Measurements from ENCODE around the gene IMMP2L.

The IMMP2L gene

GRCh38 chr7:111076205-111076604, 486.1 kb downstream of the IMMP2L start:
- no peak for TF ChIP-seq POLR2AphosphoS5 (IDR thresholded peaks at IDR 0.05; ENCODE audit: low read depth, low read length)
- TF ChIP-seq FOXP2 (optimal IDR thresholded peaks at IDR 0.05; ENCODE audit: borderline replicate concordance, extremely low read depth, extremely low read length, insufficient read depth), result no peak

GRCh38 chr7:111075498-111075897, 486.8 kb downstream of the IMMP2L start:
- TF ChIP-seq SIN3A (IDR thresholded peaks at IDR 0.05; ENCODE audit: borderline replicate concordance, insufficient read depth, low read length), result no peak
- TF ChIP-seq POLR2AphosphoS5 (IDR thresholded peaks at IDR 0.05; ENCODE audit: low read depth, low read length), result no peak
- no peak for TF ChIP-seq TAF1 (IDR thresholded peaks at IDR 0.05; ENCODE audit: borderline replicate concordance, insufficient read depth, low read length)
- TF ChIP-seq, protein P1, sequence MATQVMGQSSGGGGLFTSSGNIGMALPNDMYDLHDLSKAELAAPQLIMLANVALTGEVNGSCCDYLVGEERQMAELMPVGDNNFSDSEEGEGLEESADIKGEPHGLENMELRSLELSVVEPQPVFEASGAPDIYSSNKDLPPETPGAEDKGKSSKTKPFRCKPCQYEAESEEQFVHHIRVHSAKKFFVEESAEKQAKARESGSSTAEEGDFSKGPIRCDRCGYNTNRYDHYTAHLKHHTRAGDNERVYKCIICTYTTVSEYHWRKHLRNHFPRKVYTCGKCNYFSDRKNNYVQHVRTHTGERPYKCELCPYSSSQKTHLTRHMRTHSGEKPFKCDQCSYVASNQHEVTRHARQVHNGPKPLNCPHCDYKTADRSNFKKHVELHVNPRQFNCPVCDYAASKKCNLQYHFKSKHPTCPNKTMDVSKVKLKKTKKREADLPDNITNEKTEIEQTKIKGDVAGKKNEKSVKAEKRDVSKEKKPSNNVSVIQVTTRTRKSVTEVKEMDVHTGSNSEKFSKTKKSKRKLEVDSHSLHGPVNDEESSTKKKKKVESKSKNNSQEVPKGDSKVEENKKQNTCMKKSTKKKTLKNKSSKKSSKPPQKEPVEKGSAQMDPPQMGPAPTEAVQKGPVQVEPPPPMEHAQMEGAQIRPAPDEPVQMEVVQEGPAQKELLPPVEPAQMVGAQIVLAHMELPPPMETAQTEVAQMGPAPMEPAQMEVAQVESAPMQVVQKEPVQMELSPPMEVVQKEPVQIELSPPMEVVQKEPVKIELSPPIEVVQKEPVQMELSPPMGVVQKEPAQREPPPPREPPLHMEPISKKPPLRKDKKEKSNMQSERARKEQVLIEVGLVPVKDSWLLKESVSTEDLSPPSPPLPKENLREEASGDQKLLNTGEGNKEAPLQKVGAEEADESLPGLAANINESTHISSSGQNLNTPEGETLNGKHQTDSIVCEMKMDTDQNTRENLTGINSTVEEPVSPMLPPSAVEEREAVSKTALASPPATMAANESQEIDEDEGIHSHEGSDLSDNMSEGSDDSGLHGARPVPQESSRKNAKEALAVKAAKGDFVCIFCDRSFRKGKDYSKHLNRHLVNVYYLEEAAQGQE (IDR thresholded peaks at IDR 0.05; ENCODE audit: insufficient read depth in 1 of 2, low read depth in 2 of 2, low read length in 2 of 2), result no peak
- TF ChIP-seq FOXP2 (optimal IDR thresholded peaks at IDR 0.05; ENCODE audit: borderline replicate concordance, extremely low read depth, extremely low read length, insufficient read depth), result no peak

DNA sequence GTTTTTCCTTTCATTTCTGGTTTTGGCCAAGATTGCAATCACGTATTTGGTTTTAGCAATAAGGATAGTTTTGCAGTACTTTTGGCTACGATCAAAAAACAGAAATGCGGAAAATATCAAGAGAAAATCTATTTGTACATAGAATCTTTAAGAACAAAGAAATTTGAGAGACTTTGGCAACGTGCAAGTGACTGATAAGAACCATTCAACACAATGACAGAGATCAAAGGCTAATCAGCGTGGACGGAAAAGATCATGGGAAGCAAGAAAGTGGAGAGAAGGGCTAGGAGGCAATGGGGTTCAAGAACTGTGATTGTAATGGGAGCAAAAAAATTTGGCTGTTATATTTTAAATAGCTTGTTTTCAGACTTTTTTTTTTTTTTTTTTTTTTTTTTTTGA, 487.5 kb downstream of the IMMP2L start:
- TF ChIP-seq, protein P1 (IDR thresholded peaks at IDR 0.05; ENCODE audit: insufficient read depth in 1 of 2, low read depth in 2 of 2, low read length in 2 of 2), result no peak
- TF ChIP-seq TAF1 (IDR thresholded peaks at IDR 0.05; ENCODE audit: borderline replicate concordance, insufficient read depth, low read length) (no peak), SIN3A (IDR thresholded peaks at IDR 0.05; ENCODE audit: borderline replicate concordance, insufficient read depth, low read length) (no peak), POLR2AphosphoS5 (IDR thresholded peaks at IDR 0.05; ENCODE audit: low read depth, low read length) (no peak), FOXP2 (optimal IDR thresholded peaks at IDR 0.05; ENCODE audit: borderline replicate concordance, extremely low read depth, extremely low read length, insufficient read depth) (no peak)

GRCh38 chr7:111074071-111074747, 488.1 kb downstream of the IMMP2L start:
- no peak for TF ChIP-seq SIN3A (IDR thresholded peaks at IDR 0.05; ENCODE audit: borderline replicate concordance, insufficient read depth, low read length)
- TF ChIP-seq, protein P1 (IDR thresholded peaks at IDR 0.05; ENCODE audit: insufficient read depth in 1 of 2, low read depth in 2 of 2, low read length in 2 of 2), result no peak
- no peak for TF ChIP-seq TAF1 (IDR thresholded peaks at IDR 0.05; ENCODE audit: borderline replicate concordance, insufficient read depth, low read length)
- TF ChIP-seq POLR2AphosphoS5 (IDR thresholded peaks at IDR 0.05; ENCODE audit: low read depth, low read length), result no peak
- TF ChIP-seq FOXP2 (optimal IDR thresholded peaks at IDR 0.05; ENCODE audit: borderline replicate concordance, extremely low read depth, extremely low read length, insufficient read depth), result no peak

DNA sequence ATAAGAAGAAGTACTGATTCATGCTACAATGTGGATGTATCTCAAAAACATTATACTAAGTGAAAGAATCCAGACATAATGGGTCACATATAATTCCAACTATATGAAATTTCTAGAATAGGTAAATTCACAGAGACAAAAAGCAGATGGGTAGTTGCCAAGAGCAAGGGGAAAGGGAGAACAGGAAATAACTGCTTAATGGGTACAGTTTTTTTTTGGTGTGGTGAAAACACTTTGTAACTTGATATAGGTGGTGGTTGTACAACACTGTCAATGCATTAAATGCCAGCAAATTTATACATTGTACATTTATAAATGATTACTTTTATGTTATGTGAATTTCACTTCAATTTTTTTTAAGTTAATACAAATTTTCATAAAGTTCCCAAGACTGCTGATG, 490.7 kb downstream of the IMMP2L start:
- TF ChIP-seq, protein P1 (IDR thresholded peaks at IDR 0.05; ENCODE audit: insufficient read depth in 1 of 2, low read depth in 2 of 2, low read length in 2 of 2), result no peak
- TF ChIP-seq TAF1 (IDR thresholded peaks at IDR 0.05; ENCODE audit: borderline replicate concordance, insufficient read depth, low read length), result no peak
- TF ChIP-seq POLR2AphosphoS5 (IDR thresholded peaks at IDR 0.05; ENCODE audit: low read depth, low read length), result no peak
- no peak for TF ChIP-seq SIN3A (IDR thresholded peaks at IDR 0.05; ENCODE audit: borderline replicate concordance, insufficient read depth, low read length)
- no peak for TF ChIP-seq FOXP2 (optimal IDR thresholded peaks at IDR 0.05; ENCODE audit: borderline replicate concordance, extremely low read depth, extremely low read length, insufficient read depth)
